ENCODE results near the gene ACOT12. TPM values are rescaled to one million over a fixed set of nuclear protein-coding genes. Genes with fewer than 3 reads are reported as not detected.

ACOT12 gene
- total and polyA plus RNA-seq, 9 of the 15 experiments (the other 6 are each of a cell fraction or from before 2014, with no cell fraction given) = 0.03 TPM; not detected in 8

DNA sequence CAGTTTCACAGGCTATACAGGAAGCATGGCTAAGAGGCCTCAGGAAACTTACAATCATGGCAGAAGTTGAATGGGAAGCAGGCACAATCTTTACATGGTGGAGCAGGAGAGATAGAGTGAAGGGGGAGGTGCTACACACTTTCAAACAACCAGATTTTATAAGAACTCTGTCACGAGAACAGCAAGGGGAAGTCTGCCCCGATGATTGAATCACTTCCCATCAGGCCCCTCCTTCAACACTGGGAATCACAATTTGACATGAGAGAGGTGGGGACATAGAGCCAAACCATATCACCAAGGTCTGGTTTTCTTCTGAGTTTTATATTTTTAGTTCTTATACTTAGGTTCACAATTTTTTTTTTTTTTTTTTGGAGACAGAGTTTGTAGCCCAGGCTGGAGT lies 76.4 kb downstream of the ACOT12 start:
- no TSS peak for BruUV-seq (replicated peaks)
- in situ Hi-C loops (cut with MboI) (no loop called here), intact Hi-C loops (cut with micrococcal nuclease) (no loop called here)
- POLR2A ChIA-PET = no interaction called here
- CTCF ChIA-PET (ENCODE audit: low intra/inter-chr PET ratio) = no interaction called here
- H3K36me3 ChIP-seq (ENCODE audit: control insufficient read depth, insufficient read depth, low read length) = peaks cover 12% of the 10 kb centered on the region; the same call in 1 of the 3 replicates
- H3K9me1 ChIP-seq (ENCODE audit: control insufficient read depth, insufficient read depth, low read length) = no peaks in the 10 kb centered on the region
- H3K27ac ChIP-seq (ENCODE audit: extremely low read depth, low read depth, low read length) = no peak overlapping the region
- no peak overlapping the region for H2AFZ ChIP-seq (ENCODE audit: low read depth, low read length)
- H3K4me2 ChIP-seq (ENCODE audit: insufficient read depth, low read length) = no peak overlapping the region
- H3K9me3 ChIP-seq (replicated peaks; ENCODE audit: control insufficient read depth, insufficient read depth, low read depth, low read length) = no peaks in the 10 kb centered on the region
- no peak overlapping the region for H3K9ac ChIP-seq (ENCODE audit: insufficient read depth in 1 of 2, low read depth in 2 of 2, low read length in 2 of 2)
- FAIRE-seq = no peak
- ATAC-seq = no peak
- DNase-seq (ENCODE audit: extremely low read depth in 1 of 4, low spot score in 3 of 4) = no peak
- no peak overlapping the region for H3K4me3 ChIP-seq
- no peaks in the 10 kb centered on the region for H3K79me2 ChIP-seq (ENCODE audit: control insufficient read depth, insufficient read depth, low read length)
- no peaks in the 10 kb centered on the region for H3K27me3 ChIP-seq (ENCODE audit: control insufficient read depth in 2 of 2, insufficient read depth in 2 of 2, low read length in 2 of 2)
- no peaks in the 10 kb centered on the region for H3K4me1 ChIP-seq (replicated peaks in 1 of 2; ENCODE audit: control insufficient read depth in 2 of 2, insufficient read depth in 2 of 2, low read length in 2 of 2)
- H4K20me1 ChIP-seq (replicated peaks; ENCODE audit: control insufficient read depth, insufficient read depth, low read length) = no peaks in the 10 kb centered on the region
- no peak for TF ChIP-seq RCOR1 (IDR thresholded peaks at IDR 0.05; ENCODE audit: borderline replicate concordance in 1 of 2, low read depth in 2 of 2, low read length in 2 of 2)
- TF ChIP-seq ZNF766 (CRISPR knock-in tag; conservative IDR thresholded peaks at IDR 0.05) = 0 out of 2 replicates have a peak, but pooled peaks have one; percentile 34
- WGBS (ENCODE audit: insufficient coverage, low coverage, missing lambda C conversion rate) = 0% methylated on average over 2 of the region's 2 CpGs

DNA sequence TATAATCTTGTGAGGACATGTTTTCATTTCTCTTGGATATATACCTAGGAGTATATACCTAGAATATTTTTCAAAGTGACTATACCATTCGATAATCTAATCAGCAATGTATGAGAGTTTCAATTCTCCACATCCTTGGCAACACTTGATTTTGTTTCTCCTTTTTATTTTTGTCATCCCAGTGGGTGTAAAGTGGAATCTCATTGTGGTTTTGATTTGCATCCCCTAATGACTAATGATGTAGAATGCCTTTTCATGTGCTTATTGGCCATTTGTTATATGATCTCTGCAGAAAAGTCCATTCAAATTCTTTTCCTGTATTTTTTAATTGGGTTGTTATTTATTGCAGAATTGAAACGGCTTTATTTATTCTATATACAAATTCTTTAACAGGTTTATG lies 77.4 kb downstream of the ACOT12 start:
- ATAC-seq (no peak), FAIRE-seq (no peak), DNase-seq (ENCODE audit: extremely low read depth in 1 of 4, low spot score in 3 of 4) (no peak)
- H3K27me3 ChIP-seq (ENCODE audit: control insufficient read depth in 2 of 2, insufficient read depth in 2 of 2, low read length in 2 of 2) = no peaks in the 10 kb centered on the region
- H3K27ac ChIP-seq (ENCODE audit: extremely low read depth, low read depth, low read length) = no peak overlapping the region
- H3K4me2 ChIP-seq (ENCODE audit: insufficient read depth, low read length) = no peak overlapping the region
- H3K79me2 ChIP-seq (ENCODE audit: control insufficient read depth, insufficient read depth, low read length) = no peaks in the 10 kb centered on the region
- ChIA-PET POLR2A (no interaction called here), CTCF (ENCODE audit: low intra/inter-chr PET ratio) (no interaction called here)
- H2AFZ ChIP-seq (ENCODE audit: low read depth, low read length) = no peak overlapping the region
- no TSS peak for BruUV-seq (replicated peaks)
- in situ Hi-C loops (cut with MboI) (no loop called here), intact Hi-C loops (cut with micrococcal nuclease) (no loop called here)
- 7% methylated on average over 2 of the region's 2 CpGs for WGBS (ENCODE audit: insufficient coverage, low coverage, missing lambda C conversion rate)
- no peaks in the 10 kb centered on the region for H3K4me1 ChIP-seq (replicated peaks in 1 of 2; ENCODE audit: control insufficient read depth in 2 of 2, insufficient read depth in 2 of 2, low read length in 2 of 2)
- H3K36me3 ChIP-seq (ENCODE audit: control insufficient read depth, insufficient read depth, low read length) = peaks cover 21% of the 10 kb centered on the region; the same call in 2 of the 3 replicates
- H3K9me3 ChIP-seq (replicated peaks; ENCODE audit: control insufficient read depth, insufficient read depth, low read depth, low read length) = no peaks in the 10 kb centered on the region
- H3K9me1 ChIP-seq (ENCODE audit: control insufficient read depth, insufficient read depth, low read length) = no peaks in the 10 kb centered on the region
- H3K9ac ChIP-seq (ENCODE audit: insufficient read depth in 1 of 2, low read depth in 2 of 2, low read length in 2 of 2) = no peak overlapping the region
- no peak overlapping the region for H3K4me3 ChIP-seq
- no peaks in the 10 kb centered on the region for H4K20me1 ChIP-seq (replicated peaks; ENCODE audit: control insufficient read depth, insufficient read depth, low read length)
- TF ChIP-seq, protein P1, sequence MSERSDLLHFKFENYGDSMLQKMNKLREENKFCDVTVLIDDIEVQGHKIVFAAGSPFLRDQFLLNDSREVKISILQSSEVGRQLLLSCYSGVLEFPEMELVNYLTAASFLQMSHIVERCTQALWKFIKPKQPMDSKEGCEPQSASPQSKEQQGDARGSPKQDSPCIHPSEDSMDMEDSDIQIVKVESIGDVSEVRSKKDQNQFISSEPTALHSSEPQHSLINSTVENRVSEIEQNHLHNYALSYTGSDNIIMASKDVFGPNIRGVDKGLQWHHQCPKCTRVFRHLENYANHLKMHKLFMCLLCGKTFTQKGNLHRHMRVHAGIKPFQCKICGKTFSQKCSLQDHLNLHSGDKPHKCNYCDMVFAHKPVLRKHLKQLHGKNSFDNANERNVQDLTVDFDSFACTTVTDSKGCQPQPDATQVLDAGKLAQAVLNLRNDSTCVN (CRISPR knock-in tag; IDR thresholded peaks at IDR 0.05) = no peak
- TF ChIP-seq TAF9B (IDR thresholded peaks at IDR 0.05; ENCODE audit: partially characterized antibody) = no peak
- TF ChIP-seq, protein P2, sequence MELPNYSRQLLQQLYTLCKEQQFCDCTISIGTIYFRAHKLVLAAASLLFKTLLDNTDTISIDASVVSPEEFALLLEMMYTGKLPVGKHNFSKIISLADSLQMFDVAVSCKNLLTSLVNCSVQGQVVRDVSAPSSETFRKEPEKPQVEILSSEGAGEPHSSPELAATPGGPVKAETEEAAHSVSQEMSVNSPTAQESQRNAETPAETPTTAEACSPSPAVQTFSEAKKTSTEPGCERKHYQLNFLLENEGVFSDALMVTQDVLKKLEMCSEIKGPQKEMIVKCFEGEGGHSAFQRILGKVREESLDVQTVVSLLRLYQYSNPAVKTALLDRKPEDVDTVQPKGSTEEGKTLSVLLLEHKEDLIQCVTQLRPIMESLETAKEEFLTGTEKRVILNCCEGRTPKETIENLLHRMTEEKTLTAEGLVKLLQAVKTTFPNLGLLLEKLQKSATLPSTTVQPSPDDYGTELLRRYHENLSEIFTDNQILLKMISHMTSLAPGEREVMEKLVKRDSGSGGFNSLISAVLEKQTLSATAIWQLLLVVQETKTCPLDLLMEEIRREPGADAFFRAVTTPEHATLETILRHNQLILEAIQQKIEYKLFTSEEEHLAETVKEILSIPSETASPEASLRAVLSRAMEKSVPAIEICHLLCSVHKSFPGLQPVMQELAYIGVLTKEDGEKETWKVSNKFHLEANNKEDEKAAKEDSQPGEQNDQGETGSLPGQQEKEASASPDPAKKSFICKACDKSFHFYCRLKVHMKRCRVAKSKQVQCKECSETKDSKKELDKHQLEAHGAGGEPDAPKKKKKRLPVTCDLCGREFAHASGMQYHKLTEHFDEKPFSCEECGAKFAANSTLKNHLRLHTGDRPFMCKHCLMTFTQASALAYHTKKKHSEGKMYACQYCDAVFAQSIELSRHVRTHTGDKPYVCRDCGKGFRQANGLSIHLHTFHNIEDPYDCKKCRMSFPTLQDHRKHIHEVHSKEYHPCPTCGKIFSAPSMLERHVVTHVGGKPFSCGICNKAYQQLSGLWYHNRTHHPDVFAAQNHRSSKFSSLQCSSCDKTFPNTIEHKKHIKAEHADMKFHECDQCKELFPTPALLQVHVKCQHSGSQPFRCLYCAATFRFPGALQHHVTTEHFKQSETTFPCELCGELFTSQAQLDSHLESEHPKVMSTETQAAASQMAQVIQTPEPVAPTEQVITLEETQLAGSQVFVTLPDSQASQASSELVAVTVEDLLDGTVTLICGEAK (IDR thresholded peaks at IDR 0.05) = no peak
- TF ChIP-seq, protein P2 (CRISPR knock-in tag; IDR thresholded peaks at IDR 0.05) = no peak

All from K562 (cell line).